Upper lobe of right lung (tissue), 1 donor: ENCODE data around the gene MLH1. TPM values are rescaled to one million over a fixed set of nuclear protein-coding genes. Genes with fewer than 3 reads are reported as not detected.

Experiments used
- ATAC-seq: fragments of 200-7000 bp; cut with Tn5 transposase; one replicate; pipeline ENCODE4 v1.9.1; 2020; ENCODE audit warnings: mild to moderate bottlenecking, moderate library complexity
- DNase-seq: peaks from one replicate; pipeline ENCODE4 v3.0.0-alpha.2; 2020
- H3K27ac ChIP-seq: fragments of 200-600 bp; one replicate; pipeline ENCODE4 v1.8.0; 2022
- H3K27me3 ChIP-seq: fragments of 200-600 bp; one replicate; pipeline ENCODE4 v1.8.0; 2022; ENCODE audit warnings: mild to moderate bottlenecking
- H3K36me3 ChIP-seq: fragments of 200-600 bp; one replicate; pipeline ENCODE4 v1.8.0; 2022
- H3K4me1 ChIP-seq: fragments of 200-600 bp; one replicate; pipeline ENCODE4 v1.8.0; 2022
- H3K4me3 ChIP-seq: fragments of 200-600 bp; one replicate; pipeline ENCODE4 v1.8.0; 2022; ENCODE audit warnings: mild to moderate bottlenecking
- H3K9me3 ChIP-seq: fragments of 200-600 bp; one replicate; pipeline ENCODE4 v1.8.0; 2022
- CTCF ChIP-seq: fragments of 200-600 bp; IDR thresholded peaks from one replicate; pipeline ENCODE4 v1.8.0; 2022; ENCODE audit warnings: antibody characterized with exemption
- intact Hi-C: fragments of 100-400 bp; cut with DNase I; formaldehyde crosslinking; loops from one replicate; pipeline ENCODE4 v1.11.0; 2022
- total RNA-seq: library from RNA; stranded (reverse); fragmentation: NEBNext Ultra II Directional; extraction: Animal tissue kit (Norgen Biotek cat#: 25700); gene quantifications from one replicate; pipeline ENCODE4 v1.2.1, GENCODE V29; 2021
- donor health status: DM: no; HTN: yes; CAD: no; lungs with severe emphysema.

MLH1 gene
- total RNA-seq, 1 donor from 2014 or later: 31.3 TPM

DNA sequence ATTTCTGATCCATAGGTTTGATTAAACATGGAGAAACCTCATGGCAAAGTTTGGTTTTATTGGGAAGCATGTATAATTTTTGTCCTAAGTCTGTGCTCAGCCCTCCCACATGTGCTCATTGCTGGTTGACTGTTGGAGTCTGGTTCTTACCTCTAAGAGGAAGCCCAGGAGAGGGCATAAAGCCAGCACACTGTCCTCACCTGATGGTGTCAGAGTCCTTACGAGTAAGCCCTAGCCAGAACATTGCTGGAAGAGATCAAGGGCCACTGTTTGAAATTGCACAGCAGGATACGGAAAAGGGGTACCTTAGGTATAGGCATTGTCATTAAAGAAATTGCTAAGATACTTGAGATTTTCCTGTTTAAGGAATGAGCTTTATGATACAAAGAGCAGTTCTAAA, 21.3 kb downstream of the MLH1 start:
- H3K27me3 ChIP-seq: no peaks in the 10 kb centered on the region
- no peak for TF ChIP-seq CTCF

GRCh38 chr3:37015642-37016041, 22.3 kb downstream of the MLH1 start:
- peaks cover 94% of the 10 kb centered on the region for H3K36me3 ChIP-seq
- no peak for TF ChIP-seq CTCF

More for the DNA sequence above, 21.3 kb downstream of the MLH1 start:
- no peaks in the 10 kb centered on the region for H3K4me1 ChIP-seq
- no peak overlapping the region for H3K4me3 ChIP-seq
- DNase-seq (no peak), ATAC-seq (no peak)
- peaks cover 94% of the 10 kb centered on the region for H3K36me3 ChIP-seq
- H3K27ac ChIP-seq: no peak overlapping the region
- intact Hi-C loops: no loop called here
- no peaks in the 10 kb centered on the region for H3K9me3 ChIP-seq

GRCh38 chr3:37016903-37017302, 23.6 kb downstream of the MLH1 start:
- H3K36me3 ChIP-seq: peaks cover 93% of the 10 kb centered on the region
- no peaks in the 10 kb centered on the region for H3K9me3 ChIP-seq
- intact Hi-C loops: no loop called here
- H3K4me3 ChIP-seq: no peak overlapping the region
- H3K4me1 ChIP-seq: no peaks in the 10 kb centered on the region
- H3K27ac ChIP-seq: no peak overlapping the region
- H3K27me3 ChIP-seq: no peaks in the 10 kb centered on the region
- DNase-seq (no peak), ATAC-seq (no peak)
- TF ChIP-seq CTCF: no peak

More at GRCh38 chr3:37015642-37016041, 22.3 kb downstream of the MLH1 start:
- DNase-seq (no peak), ATAC-seq (no peak)
- Histone ChIP-seq H3K9me3 (no peaks in the 10 kb centered on the region), H3K27ac (no peak overlapping the region), H3K27me3 (no peaks in the 10 kb centered on the region), H3K4me3 (no peak overlapping the region), H3K4me1 (no peaks in the 10 kb centered on the region)
- intact Hi-C loops: no loop called here

DNA sequence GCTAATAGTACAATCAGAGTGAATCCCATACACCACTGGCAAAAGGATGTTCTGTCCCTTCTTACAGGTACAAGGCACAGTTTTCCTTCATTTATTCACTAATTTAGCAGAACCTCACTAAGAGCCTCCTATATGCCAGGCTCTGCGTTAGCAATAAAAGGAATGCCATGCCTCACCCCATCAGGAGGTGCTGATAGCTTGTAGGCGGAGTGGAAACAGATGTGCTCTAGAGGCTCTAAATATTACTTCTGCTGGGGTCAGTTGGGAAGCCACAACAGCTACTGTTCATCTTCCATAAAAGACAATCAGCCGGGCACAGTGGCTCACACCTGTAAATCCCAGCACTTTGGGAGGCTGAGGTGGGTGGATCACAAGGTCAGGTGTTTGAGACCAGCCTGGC, 24.4 kb downstream of the MLH1 start:
- no peak for ATAC-seq
- Histone ChIP-seq H3K27me3 (no peaks in the 10 kb centered on the region), H3K4me3 (no peak overlapping the region), H3K4me1 (no peaks in the 10 kb centered on the region), H3K36me3 (peaks cover 93% of the 10 kb centered on the region), H3K27ac (no peak overlapping the region), H3K9me3 (no peaks in the 10 kb centered on the region)
- intact Hi-C loops: no loop called here
- TF ChIP-seq CTCF: no peak
- no peak for DNase-seq

DNA sequence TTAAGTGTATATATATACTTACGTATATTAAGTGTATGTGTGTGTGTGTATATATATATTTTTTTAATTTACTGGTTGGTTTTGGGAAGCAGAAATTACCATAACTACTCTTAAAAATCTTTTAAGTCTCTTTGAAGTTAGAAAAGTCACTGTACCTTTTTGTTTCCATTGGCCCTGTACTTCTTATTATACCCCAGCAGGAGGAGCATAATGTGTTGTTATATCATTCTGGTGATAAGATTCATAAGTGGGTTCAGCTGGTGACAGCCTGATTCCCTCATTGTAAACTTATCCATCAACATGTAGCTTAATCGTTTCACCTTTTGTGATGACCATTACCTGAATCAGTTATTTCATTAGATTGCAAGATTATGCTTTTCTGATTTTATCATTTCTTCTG, 30.8 kb downstream of the MLH1 start:
- Histone ChIP-seq H3K27ac (no peak overlapping the region), H3K9me3 (no peaks in the 10 kb centered on the region), H3K4me3 (no peak overlapping the region), H3K36me3 (peaks cover 81% of the 10 kb centered on the region), H3K27me3 (no peaks in the 10 kb centered on the region), H3K4me1 (no peaks in the 10 kb centered on the region)
- intact Hi-C loops: no loop called here
- ATAC-seq (no peak), DNase-seq (no peak)
- TF ChIP-seq CTCF: peak; percentile 44

- DNase-seq (no peak), ATAC-seq (peak; percentile 45)
- Histone ChIP-seq H3K27ac (no peak overlapping the region), H3K36me3 (peaks cover 81% of the 10 kb centered on the region), H3K4me1 (no peaks in the 10 kb centered on the region), H3K9me3 (no peaks in the 10 kb centered on the region), H3K4me3 (no peak overlapping the region), H3K27me3 (no peaks in the 10 kb centered on the region)
- intact Hi-C loops: no loop called here
- no peak for TF ChIP-seq CTCF
Measured at GRCh38 chr3:37024820-37025405, 31.6 kb downstream of the MLH1 start.
